Measurements from ENCODE around the gene AMBRA1.
A peak's percentile ranks its signal among the peaks of the same experiment; 100 is the strongest.

AMBRA1 gene

GRCh38 chr11:46562527-46562926, 31.3 kb downstream of the AMBRA1 start:
- Histone ChIP-seq H3K36me3 (ENCODE audit: low read length) (no peaks in the 10 kb centered on the region), H3K4me3 (ENCODE audit: insufficient read depth, low read length, poor library complexity, severe bottlenecking) (no peak overlapping the region), H3K79me2 (ENCODE audit: insufficient read depth, low read length) (peaks cover 59% of the 10 kb centered on the region), H3F3A (ENCODE audit: insufficient read depth) (0 out of 2 replicates have a peak, but pooled peaks cover 13% of the 10 kb centered on the region), H3K9me2 (replicated peaks; ENCODE audit: insufficient read depth, low read length) (no peaks in the 10 kb centered on the region), H4K20me1 (ENCODE audit: low read depth, low read length) (peaks cover 9% of the 10 kb centered on the region), H3K9me3 (ENCODE audit: insufficient read depth, low read length) (no peaks in the 10 kb centered on the region), H3K27ac (ENCODE audit: low read depth, low read length) (no peak overlapping the region), H3K27me3 (ENCODE audit: low read length) (no peaks in the 10 kb centered on the region), H2AFZ (ENCODE audit: low read depth, low read length, severe bottlenecking) (no peak overlapping the region), H3K4me2 (ENCODE audit: low read depth, low read length, poor library complexity, severe bottlenecking) (no peak overlapping the region), H3K9ac (ENCODE audit: low read length) (no peak overlapping the region)
- TF ChIP-seq, protein P1, sequence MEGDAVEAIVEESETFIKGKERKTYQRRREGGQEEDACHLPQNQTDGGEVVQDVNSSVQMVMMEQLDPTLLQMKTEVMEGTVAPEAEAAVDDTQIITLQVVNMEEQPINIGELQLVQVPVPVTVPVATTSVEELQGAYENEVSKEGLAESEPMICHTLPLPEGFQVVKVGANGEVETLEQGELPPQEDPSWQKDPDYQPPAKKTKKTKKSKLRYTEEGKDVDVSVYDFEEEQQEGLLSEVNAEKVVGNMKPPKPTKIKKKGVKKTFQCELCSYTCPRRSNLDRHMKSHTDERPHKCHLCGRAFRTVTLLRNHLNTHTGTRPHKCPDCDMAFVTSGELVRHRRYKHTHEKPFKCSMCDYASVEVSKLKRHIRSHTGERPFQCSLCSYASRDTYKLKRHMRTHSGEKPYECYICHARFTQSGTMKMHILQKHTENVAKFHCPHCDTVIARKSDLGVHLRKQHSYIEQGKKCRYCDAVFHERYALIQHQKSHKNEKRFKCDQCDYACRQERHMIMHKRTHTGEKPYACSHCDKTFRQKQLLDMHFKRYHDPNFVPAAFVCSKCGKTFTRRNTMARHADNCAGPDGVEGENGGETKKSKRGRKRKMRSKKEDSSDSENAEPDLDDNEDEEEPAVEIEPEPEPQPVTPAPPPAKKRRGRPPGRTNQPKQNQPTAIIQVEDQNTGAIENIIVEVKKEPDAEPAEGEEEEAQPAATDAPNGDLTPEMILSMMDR (IDR thresholded peaks at IDR 0.05; ENCODE audit: insufficient read depth, low read length, poor library complexity, severe bottlenecking), result no peak
- TF ChIP-seq EZH2phosphoT487 (conservative IDR thresholded peaks at IDR 0.05; ENCODE audit: low read length), result no peak

DNA sequence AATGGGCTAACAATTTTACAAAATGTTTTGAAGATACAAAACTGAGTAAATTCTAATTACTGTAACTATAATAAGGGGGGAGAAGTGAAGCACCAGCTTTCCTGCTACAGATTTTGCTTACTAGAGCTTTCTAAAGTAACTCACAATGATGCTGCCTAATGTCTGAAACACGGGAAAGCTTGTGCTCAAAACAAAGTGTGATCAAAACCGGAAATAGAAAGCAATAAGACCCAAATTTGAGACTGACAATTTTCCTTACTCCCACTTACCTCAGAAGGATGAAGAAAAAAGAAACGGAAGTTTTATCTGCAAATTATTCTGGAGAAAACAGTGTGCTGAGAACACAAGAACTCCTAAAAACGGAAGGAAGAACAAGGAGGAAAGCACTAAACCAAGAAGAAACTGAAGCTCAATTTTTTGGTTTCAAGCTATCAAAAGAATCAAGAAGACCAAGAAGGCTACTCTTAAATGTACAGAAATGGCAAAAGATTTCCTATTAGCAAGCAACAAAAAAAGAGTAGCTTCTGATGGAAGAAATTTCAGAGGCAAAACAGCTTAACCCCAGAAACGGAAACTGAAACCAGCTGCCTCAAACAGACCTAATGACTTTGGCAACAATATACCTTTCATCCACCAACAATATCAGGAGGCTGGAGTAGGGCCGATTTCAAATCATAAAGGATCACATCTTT, 33.4 kb downstream of the AMBRA1 start:
- peak overlapping the region; percentile 35 for H3K27ac ChIP-seq (ENCODE audit: low read depth, low read length)
- H2AFZ ChIP-seq (ENCODE audit: low read depth, low read length, severe bottlenecking), result no peak overlapping the region
- TF ChIP-seq, protein P1 (IDR thresholded peaks at IDR 0.05; ENCODE audit: insufficient read depth, low read length, poor library complexity, severe bottlenecking), result no peak
- TF ChIP-seq EZH2phosphoT487 (conservative IDR thresholded peaks at IDR 0.05; ENCODE audit: low read length), result no peak
- H3K4me2 ChIP-seq (ENCODE audit: low read depth, low read length, poor library complexity, severe bottlenecking), result peak overlapping the region; percentile 57
- H3K36me3 ChIP-seq (ENCODE audit: low read length), result no peaks in the 10 kb centered on the region
- no peaks in the 10 kb centered on the region for H3K9me2 ChIP-seq (replicated peaks; ENCODE audit: insufficient read depth, low read length)
- H3K9ac ChIP-seq (ENCODE audit: low read length), result peak overlapping the region; percentile 26; the same call in 1 of the 2 replicates
- 0 out of 2 replicates have a peak, but pooled peaks cover 13% of the 10 kb centered on the region for H3F3A ChIP-seq (ENCODE audit: insufficient read depth)
- H3K27me3 ChIP-seq (ENCODE audit: low read length), result no peaks in the 10 kb centered on the region
- peaks cover 9% of the 10 kb centered on the region for H4K20me1 ChIP-seq (ENCODE audit: low read depth, low read length)
- H3K9me3 ChIP-seq (ENCODE audit: insufficient read depth, low read length), result no peaks in the 10 kb centered on the region
- peak overlapping the region; percentile 6 for H3K4me3 ChIP-seq (ENCODE audit: insufficient read depth, low read length, poor library complexity, severe bottlenecking)
- peaks cover 60% of the 10 kb centered on the region for H3K79me2 ChIP-seq (ENCODE audit: insufficient read depth, low read length)

GRCh38 chr11:46559815-46560214, 34.0 kb downstream of the AMBRA1 start:
- peak overlapping the region; percentile 57 for H3K4me2 ChIP-seq (ENCODE audit: low read depth, low read length, poor library complexity, severe bottlenecking)
- H3K9ac ChIP-seq (ENCODE audit: low read length), result no peak overlapping the region

More at GRCh38 chr11:46559815-46560214, 34.0 kb downstream of the AMBRA1 start:
- no peak overlapping the region for H3K4me3 ChIP-seq (ENCODE audit: insufficient read depth, low read length, poor library complexity, severe bottlenecking)
- H3K27ac ChIP-seq (ENCODE audit: low read depth, low read length), result no peak overlapping the region
- H2AFZ ChIP-seq (ENCODE audit: low read depth, low read length, severe bottlenecking), result no peak overlapping the region
- H3K9me3 ChIP-seq (ENCODE audit: insufficient read depth, low read length), result no peaks in the 10 kb centered on the region
- peaks cover 9% of the 10 kb centered on the region for H4K20me1 ChIP-seq (ENCODE audit: low read depth, low read length)
- no peak for TF ChIP-seq EZH2phosphoT487 (conservative IDR thresholded peaks at IDR 0.05; ENCODE audit: low read length)
- TF ChIP-seq, protein P1 (IDR thresholded peaks at IDR 0.05; ENCODE audit: insufficient read depth, low read length, poor library complexity, severe bottlenecking), result no peak
- peaks cover 54% of the 10 kb centered on the region for H3K79me2 ChIP-seq (ENCODE audit: insufficient read depth, low read length)
- 0 out of 2 replicates have a peak, but pooled peaks cover 13% of the 10 kb centered on the region for H3F3A ChIP-seq (ENCODE audit: insufficient read depth)
- H3K27me3 ChIP-seq (ENCODE audit: low read length), result no peaks in the 10 kb centered on the region
- no peaks in the 10 kb centered on the region for H3K36me3 ChIP-seq (ENCODE audit: low read length)
- no peaks in the 10 kb centered on the region for H3K9me2 ChIP-seq (replicated peaks; ENCODE audit: insufficient read depth, low read length)
